SU-DHL-6 (cell line): ENCODE measurements around the gene LAGE3.

Experiments used
- EZH2phosphoT487 ChIP-seq: fragments of 200-600 bp; sonication (generic), shearing (Covaris generic); conservative IDR thresholded peaks from 2 replicates; pipeline ENCODE4 v1.6.1; 2018; ENCODE audit warnings: mild to moderate bottlenecking, antibody characterized with exemption, low read length, moderate library complexity, mixed read lengths
- TF ChIP-seq, protein P1 (sequence below): fragments of 200-600 bp; sonication (generic); IDR thresholded peaks from one replicate; pipeline ENCODE4 v1.5.1; 2017; ENCODE audit warnings: antibody characterized with exemption, mild to moderate bottlenecking, low read length, moderate library complexity; ENCODE audit not compliant: insufficient read depth, poor library complexity, severe bottlenecking

DNA sequence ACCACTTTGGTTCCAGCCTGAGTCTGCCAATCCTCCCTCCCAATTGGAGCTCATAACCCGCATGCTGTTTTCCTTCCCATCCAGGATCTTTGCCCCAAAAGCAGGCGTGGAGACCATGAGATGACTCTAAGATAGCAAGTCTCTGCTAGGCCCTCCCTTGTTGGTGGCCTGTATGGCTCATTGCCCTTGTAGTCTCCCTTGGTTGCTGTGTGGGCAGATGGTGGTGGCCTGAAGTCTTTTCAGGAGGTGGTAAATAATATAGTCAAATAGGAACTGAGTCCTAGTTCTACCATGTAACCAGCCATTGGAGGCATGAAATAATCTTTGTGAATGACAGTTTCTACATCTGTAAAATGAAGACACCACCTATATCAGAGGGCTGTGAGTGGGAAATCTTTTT is 49.4 kb downstream of the LAGE3 start:
- TF ChIP-seq, protein P1, sequence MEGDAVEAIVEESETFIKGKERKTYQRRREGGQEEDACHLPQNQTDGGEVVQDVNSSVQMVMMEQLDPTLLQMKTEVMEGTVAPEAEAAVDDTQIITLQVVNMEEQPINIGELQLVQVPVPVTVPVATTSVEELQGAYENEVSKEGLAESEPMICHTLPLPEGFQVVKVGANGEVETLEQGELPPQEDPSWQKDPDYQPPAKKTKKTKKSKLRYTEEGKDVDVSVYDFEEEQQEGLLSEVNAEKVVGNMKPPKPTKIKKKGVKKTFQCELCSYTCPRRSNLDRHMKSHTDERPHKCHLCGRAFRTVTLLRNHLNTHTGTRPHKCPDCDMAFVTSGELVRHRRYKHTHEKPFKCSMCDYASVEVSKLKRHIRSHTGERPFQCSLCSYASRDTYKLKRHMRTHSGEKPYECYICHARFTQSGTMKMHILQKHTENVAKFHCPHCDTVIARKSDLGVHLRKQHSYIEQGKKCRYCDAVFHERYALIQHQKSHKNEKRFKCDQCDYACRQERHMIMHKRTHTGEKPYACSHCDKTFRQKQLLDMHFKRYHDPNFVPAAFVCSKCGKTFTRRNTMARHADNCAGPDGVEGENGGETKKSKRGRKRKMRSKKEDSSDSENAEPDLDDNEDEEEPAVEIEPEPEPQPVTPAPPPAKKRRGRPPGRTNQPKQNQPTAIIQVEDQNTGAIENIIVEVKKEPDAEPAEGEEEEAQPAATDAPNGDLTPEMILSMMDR: no peak
- no peak for TF ChIP-seq EZH2phosphoT487
